RWPE2 (cell line): Measurements from ENCODE around the gene SUMO2.

ENCODE experiments used
- ATAC-seq: fragments of 200-7000 bp; cut with Tn5 transposase; 3 replicates; pipeline ENCODE4 v1.9.1; 2021; ENCODE audit warnings: low read depth
- DNase-seq: peaks from one replicate; pipeline ENCODE4 v3.0.0-alpha.2; 2020; ENCODE audit warnings: low spot score
- H3K27ac ChIP-seq: fragments of 450-650 bp; 2 replicates; pipeline ENCODE4 v1.5.1; 2017; ENCODE audit warnings: mild to moderate bottlenecking; ENCODE audit not compliant: poor library complexity, severe bottlenecking
- H3K27me3 ChIP-seq: fragments of 250-450 bp; sonication (Bioruptor Pico); 2 replicates; pipeline ENCODE4 v1.5.1; 2021; ENCODE audit warnings: mild to moderate bottlenecking, moderate library complexity; ENCODE audit not compliant: insufficient read depth, poor library complexity, severe bottlenecking
- H3K36me3 ChIP-seq: fragments of 250-450 bp; sonication (Bioruptor Pico); 2 replicates; pipeline ENCODE4 v1.5.1; 2020; ENCODE audit warnings: low read depth, mild to moderate bottlenecking, moderate library complexity
- H3K4me1 ChIP-seq: fragments of 250-450 bp; sonication (Bioruptor Pico); 2 replicates; pipeline ENCODE4 v1.5.1; 2021; ENCODE audit warnings: mild to moderate bottlenecking, moderate library complexity; ENCODE audit not compliant: insufficient read depth, poor library complexity, severe bottlenecking
- H3K4me3 ChIP-seq: fragments of 250-450 bp; sonication (Bioruptor Pico); 2 replicates; pipeline ENCODE4 v1.5.1; 2021; ENCODE audit warnings: mild to moderate bottlenecking, moderate library complexity; ENCODE audit not compliant: severe bottlenecking
- H3K9me3 ChIP-seq: fragments of 250-450 bp; sonication (Bioruptor Pico); 2 replicates; pipeline ENCODE4 v1.5.1; 2021; ENCODE audit warnings: mild to moderate bottlenecking, moderate library complexity; ENCODE audit not compliant: severe bottlenecking
- TF ChIP-seq, protein P1 (sequence below): fragments of 450-650 bp; IDR thresholded peaks from one replicate; pipeline ENCODE4 v1.5.1; 2017; ENCODE audit warnings: mild to moderate bottlenecking, moderate library complexity; ENCODE audit not compliant: poor library complexity, severe bottlenecking

The SUMO2 gene

DNA sequence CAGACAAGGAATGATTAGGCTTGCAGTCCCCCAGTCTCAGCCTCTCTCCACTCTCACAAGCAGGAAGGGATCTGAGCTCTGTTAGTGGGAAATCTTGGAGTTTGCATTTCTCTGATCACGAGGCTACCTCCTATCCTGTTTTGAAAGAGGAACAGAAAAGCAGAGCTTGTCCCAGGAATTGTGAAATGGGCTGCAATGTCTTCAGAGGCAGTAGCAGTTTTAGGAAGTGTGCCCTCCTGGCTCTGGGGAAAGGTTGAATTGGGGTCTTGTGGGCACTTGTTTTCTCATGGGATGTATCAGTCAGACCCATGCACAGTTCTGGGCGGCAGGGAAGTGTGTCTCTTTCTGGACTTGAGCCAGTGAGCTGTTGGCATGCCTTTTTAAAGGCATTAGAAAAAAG is 45.5 kb upstream of the SUMO2 start:
- H3K9me3 ChIP-seq, result no peaks in the 10 kb centered on the region
- no peak for DNase-seq
- ATAC-seq, result no peak
- H3K4me1 ChIP-seq, result no peaks in the 10 kb centered on the region
- no peaks in the 10 kb centered on the region for H3K27me3 ChIP-seq
- H3K36me3 ChIP-seq, result peaks cover 90% of the 10 kb centered on the region
- H3K27ac ChIP-seq, result no peak overlapping the region
- TF ChIP-seq, protein P1, sequence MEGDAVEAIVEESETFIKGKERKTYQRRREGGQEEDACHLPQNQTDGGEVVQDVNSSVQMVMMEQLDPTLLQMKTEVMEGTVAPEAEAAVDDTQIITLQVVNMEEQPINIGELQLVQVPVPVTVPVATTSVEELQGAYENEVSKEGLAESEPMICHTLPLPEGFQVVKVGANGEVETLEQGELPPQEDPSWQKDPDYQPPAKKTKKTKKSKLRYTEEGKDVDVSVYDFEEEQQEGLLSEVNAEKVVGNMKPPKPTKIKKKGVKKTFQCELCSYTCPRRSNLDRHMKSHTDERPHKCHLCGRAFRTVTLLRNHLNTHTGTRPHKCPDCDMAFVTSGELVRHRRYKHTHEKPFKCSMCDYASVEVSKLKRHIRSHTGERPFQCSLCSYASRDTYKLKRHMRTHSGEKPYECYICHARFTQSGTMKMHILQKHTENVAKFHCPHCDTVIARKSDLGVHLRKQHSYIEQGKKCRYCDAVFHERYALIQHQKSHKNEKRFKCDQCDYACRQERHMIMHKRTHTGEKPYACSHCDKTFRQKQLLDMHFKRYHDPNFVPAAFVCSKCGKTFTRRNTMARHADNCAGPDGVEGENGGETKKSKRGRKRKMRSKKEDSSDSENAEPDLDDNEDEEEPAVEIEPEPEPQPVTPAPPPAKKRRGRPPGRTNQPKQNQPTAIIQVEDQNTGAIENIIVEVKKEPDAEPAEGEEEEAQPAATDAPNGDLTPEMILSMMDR, result no peak
- no peak overlapping the region for H3K4me3 ChIP-seq

DNA sequence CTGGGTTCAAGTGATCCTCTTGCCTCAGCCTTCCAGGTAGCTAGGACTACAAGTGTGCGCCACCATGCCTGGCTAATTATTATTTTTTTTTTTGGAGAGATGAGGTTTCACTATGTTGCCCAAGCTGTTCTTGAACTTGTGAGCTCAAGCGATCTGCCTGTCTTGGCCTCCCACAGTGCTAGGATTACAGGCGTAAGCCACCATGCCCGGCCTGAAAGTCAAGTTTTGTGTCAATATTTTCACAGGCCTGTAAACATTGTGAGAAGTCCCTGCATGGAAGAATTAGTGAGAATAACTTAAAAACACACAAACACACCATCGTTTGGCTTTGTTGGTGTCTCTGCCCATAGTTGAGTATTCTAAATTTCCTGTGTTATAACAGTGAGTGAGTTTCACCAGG is 45.0 kb upstream of the SUMO2 start:
- TF ChIP-seq, protein P1, result no peak
- DNase-seq, result no peak
- H3K4me1 ChIP-seq, result no peaks in the 10 kb centered on the region
- peaks cover 92% of the 10 kb centered on the region for H3K36me3 ChIP-seq
- H3K27me3 ChIP-seq, result no peaks in the 10 kb centered on the region
- H3K9me3 ChIP-seq, result no peaks in the 10 kb centered on the region
- no peak overlapping the region for H3K27ac ChIP-seq
- H3K4me3 ChIP-seq, result no peak overlapping the region
- no peak for ATAC-seq

DNA sequence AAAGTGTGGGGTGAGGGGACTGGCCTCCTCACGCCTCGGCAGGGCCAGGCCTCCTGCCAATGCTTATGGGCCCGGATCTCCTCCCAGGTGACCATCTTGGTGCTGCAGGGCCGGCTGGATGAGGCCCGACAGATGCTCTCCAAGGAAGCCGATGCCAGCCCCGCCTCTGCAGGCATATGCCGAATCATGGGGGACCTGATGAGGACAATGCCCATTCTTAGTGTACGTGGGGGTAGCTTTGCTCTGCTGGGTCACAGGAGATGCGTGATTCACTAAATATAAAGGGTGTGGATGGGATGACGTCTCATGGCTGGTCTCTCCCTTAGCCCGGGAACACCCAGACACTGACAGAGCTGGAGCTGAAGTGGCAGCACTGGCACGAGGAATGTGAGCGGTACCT is 42.3 kb upstream of the SUMO2 start:
- Histone ChIP-seq H3K4me1 (no peaks in the 10 kb centered on the region), H3K4me3 (no peak overlapping the region), H3K36me3 (peaks cover 91% of the 10 kb centered on the region), H3K27me3 (no peaks in the 10 kb centered on the region), H3K9me3 (no peaks in the 10 kb centered on the region), H3K27ac (no peak overlapping the region)
- TF ChIP-seq, protein P1, result no peak
- DNase-seq, result no peak
- no peak for ATAC-seq

DNA sequence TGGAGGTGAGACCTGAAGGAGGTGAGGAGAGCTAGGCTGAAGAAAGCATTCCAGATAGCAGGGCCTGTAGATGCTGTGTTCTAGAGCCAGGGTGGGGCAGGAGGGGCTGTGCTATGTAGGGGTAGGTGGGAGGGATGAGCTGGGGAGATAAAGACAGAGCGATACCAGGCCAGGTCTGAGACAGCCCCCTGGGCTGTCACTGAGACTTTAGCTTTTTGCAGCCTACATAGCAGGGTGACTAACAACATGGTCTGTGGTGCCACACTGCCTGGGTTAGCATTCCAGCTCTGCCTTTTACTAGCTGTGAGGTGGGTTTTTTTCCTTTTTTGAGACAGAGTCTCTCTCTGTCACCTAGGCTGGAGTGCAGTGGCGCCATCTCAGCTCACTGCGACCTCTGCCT is 37.1 kb upstream of the SUMO2 start:
- H3K9me3 ChIP-seq, result no peaks in the 10 kb centered on the region
- H3K36me3 ChIP-seq, result peaks cover 98% of the 10 kb centered on the region
- no peaks in the 10 kb centered on the region for H3K4me1 ChIP-seq
- H3K27ac ChIP-seq, result no peak overlapping the region
- H3K27me3 ChIP-seq, result no peaks in the 10 kb centered on the region
- no peak for DNase-seq
- no peak overlapping the region for H3K4me3 ChIP-seq
- TF ChIP-seq, protein P1, result no peak
- peak; percentile 14; the same call in 1 of the 3 replicates for ATAC-seq

DNA sequence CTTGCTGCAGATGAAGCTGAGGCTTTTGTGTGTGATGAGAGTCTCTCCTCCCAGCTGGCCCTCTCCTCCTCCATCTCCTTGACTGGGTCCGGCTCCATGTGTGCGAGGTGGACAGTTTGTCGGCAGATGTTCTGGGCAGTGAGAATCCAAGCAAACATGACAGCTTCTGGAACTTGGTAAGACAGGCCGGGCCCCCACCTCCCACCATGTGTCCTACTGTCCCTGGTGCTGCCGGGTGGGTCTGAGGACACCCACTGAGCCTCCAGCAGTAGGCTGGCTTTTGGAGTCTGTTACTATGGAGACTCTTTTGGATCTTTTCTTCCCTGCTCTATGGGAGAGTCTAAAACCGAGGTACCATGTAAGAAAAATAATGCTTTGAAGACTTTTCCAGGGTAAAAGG is 35.4 kb upstream of the SUMO2 start:
- TF ChIP-seq, protein P1, result no peak
- ATAC-seq (no peak), DNase-seq (no peak)
- H3K4me3 ChIP-seq, result no peak overlapping the region
- H3K27me3 ChIP-seq, result no peaks in the 10 kb centered on the region
- no peak overlapping the region for H3K27ac ChIP-seq
- no peaks in the 10 kb centered on the region for H3K9me3 ChIP-seq
- H3K4me1 ChIP-seq, result no peaks in the 10 kb centered on the region
- peaks cover 98% of the 10 kb centered on the region for H3K36me3 ChIP-seq
